Caco-2 (cell line): ENCODE results near the gene TNFSF11. TPM values are rescaled to one million over a fixed set of nuclear protein-coding genes. Genes with fewer than 3 reads are reported as not detected.

ENCODE experiments used
- BruUV-seq: library from RNA; stranded (reverse); fragments of 400-500 nt; replicated peaks from 2 replicates; lab custom pipeline; 2021; lab: Mats Ljungman, UMichigan
- CTCF ChIA-PET: fragments of 300-600 bp; sonication (Branson Sonifier 250); formaldehyde crosslinking; loops from one replicate; lab custom pipeline; 2022; ENCODE audit warnings: antibody characterized with exemption; lab: Charles Lee
- POLR2A ChIA-PET: fragments of 300-600 bp; sonication (Branson Sonifier 250); formaldehyde crosslinking; loops from one replicate; lab custom pipeline; 2022; ENCODE audit warnings: antibody characterized with exemption; lab: Charles Lee
- DNase-seq, 2 experiments: peaks; one replicate each; pipeline versions ENCODE4 v3.0.0 to v3.0.0-alpha.2; 2020 to 2022
- H3K27me3 ChIP-seq: replicated peaks from 2 replicates; pipeline ENCODE4 v1.6.0; 2011; ENCODE audit warnings: low read length; ENCODE audit not compliant: control insufficient read depth, insufficient read depth
- H3K36me3 ChIP-seq: 2 replicates; pipeline ENCODE4 v1.5.1; 2011; ENCODE audit warnings: low read length; ENCODE audit not compliant: control insufficient read depth, insufficient read depth
- H3K4me1 ChIP-seq: fragments of 250-450 bp; sonication (Bioruptor Pico); 2 replicates; pipeline ENCODE4 v1.5.1; 2020; ENCODE audit warnings: mild to moderate bottlenecking
- H3K4me3 ChIP-seq: 2 replicates; pipeline ENCODE4 v1.5.1; 2011; ENCODE audit warnings: low read depth, mild to moderate bottlenecking, control low read depth, low read length
- H3K9me3 ChIP-seq: fragments of 250-450 bp; sonication (Bioruptor Pico); 2 replicates; pipeline ENCODE4 v1.5.1; 2020; ENCODE audit warnings: mild to moderate bottlenecking, moderate library complexity
- H3K27ac Mint-ChIP-seq: one replicate; pipeline ENCODE4 v1.8.0; 2022; ENCODE audit warnings: mixed read lengths; ENCODE audit not compliant: unreplicated experiment
- H3K27me3 Mint-ChIP-seq: one replicate; pipeline ENCODE4 v1.8.0; 2022; ENCODE audit warnings: mixed read lengths; ENCODE audit not compliant: insufficient read depth, unreplicated experiment
- H3K36me3 Mint-ChIP-seq: one replicate; pipeline ENCODE4 v1.8.0; 2022; ENCODE audit warnings: mild to moderate bottlenecking, mixed read lengths; ENCODE audit not compliant: insufficient read depth, unreplicated experiment
- H3K4me1 Mint-ChIP-seq: one replicate; pipeline ENCODE4 v1.8.0; 2022; ENCODE audit warnings: low read depth, mixed read lengths; ENCODE audit not compliant: unreplicated experiment
- H3K4me3 Mint-ChIP-seq: one replicate; pipeline ENCODE4 v1.8.0; 2022; ENCODE audit warnings: mild to moderate bottlenecking, moderate library complexity, mixed read lengths; ENCODE audit not compliant: unreplicated experiment
- H3K9me3 Mint-ChIP-seq: one replicate; pipeline ENCODE4 v1.8.0; 2022; ENCODE audit warnings: mixed read lengths; ENCODE audit not compliant: unreplicated experiment
- intact Hi-C: fragments of 100-400 bp; cut with micrococcal nuclease; formaldehyde crosslinking; loops from one replicate; pipeline ENCODE4 v1.10.0; 2022; ENCODE audit not compliant: unreplicated experiment
- total RNA-seq: library from RNA; stranded (reverse); gene quantifications from 2 replicates; pipeline ENCODE4 v1.2.3, GENCODE V29; 2022
- TF ChIP-seq, protein P1 (sequence below), 2 experiments: fragments of 200-600 bp in 1 of 2; IDR thresholded peaks; 1 replicate in 1 of 2; 2 replicates in 1 of 2; pipeline versions ENCODE4 v1.5.1 to v1.8.0; 2011 to 2022; ENCODE audit warnings: antibody characterized with exemption in 1 of 2, control low read depth in 1 of 2, inconsistent platforms in 1 of 2, low read depth in 1 of 2, low read length in 1 of 2, mild to moderate bottlenecking in 1 of 2, moderate library complexity in 1 of 2; ENCODE audit not compliant: insufficient read depth in 1 of 2, severe bottlenecking in 1 of 2, unreplicated experiment in 1 of 2

The TNFSF11 gene
- total RNA-seq, 1 experiment from 2014 or later: not detected

DNA sequence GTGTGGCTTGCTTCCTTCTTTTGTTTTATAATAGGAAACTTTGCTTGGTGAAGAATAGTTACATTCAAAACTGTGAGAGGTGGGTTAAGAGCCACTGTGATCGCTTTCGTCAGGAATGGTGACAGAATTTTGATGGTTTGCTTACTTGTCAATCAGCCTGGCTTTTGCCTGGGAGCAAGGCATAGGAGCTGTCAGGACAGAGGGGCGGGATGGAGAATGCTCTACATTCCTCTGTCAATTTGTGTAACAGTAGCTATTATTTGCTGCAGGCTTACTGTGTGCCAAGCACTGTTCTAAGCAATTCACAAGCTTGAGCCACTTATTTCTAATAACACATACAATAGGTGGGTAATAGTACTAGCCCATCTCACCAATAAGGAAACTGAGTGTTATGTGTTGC lies 28.1 kb upstream of the TNFSF11 start:
- Mint-ChIP-seq H3K4me3 (no peak overlapping the region), H3K4me1 (no peaks in the 10 kb centered on the region), H3K27me3 (no peaks in the 10 kb centered on the region), H3K27ac (no peak overlapping the region), H3K36me3 (no peaks in the 10 kb centered on the region), H3K9me3 (no peaks in the 10 kb centered on the region)
- POLR2A ChIA-PET: no interaction called here
- H3K27me3 ChIP-seq: no peaks in the 10 kb centered on the region
- intact Hi-C loops: no loop called here
- TF ChIP-seq, protein P1, sequence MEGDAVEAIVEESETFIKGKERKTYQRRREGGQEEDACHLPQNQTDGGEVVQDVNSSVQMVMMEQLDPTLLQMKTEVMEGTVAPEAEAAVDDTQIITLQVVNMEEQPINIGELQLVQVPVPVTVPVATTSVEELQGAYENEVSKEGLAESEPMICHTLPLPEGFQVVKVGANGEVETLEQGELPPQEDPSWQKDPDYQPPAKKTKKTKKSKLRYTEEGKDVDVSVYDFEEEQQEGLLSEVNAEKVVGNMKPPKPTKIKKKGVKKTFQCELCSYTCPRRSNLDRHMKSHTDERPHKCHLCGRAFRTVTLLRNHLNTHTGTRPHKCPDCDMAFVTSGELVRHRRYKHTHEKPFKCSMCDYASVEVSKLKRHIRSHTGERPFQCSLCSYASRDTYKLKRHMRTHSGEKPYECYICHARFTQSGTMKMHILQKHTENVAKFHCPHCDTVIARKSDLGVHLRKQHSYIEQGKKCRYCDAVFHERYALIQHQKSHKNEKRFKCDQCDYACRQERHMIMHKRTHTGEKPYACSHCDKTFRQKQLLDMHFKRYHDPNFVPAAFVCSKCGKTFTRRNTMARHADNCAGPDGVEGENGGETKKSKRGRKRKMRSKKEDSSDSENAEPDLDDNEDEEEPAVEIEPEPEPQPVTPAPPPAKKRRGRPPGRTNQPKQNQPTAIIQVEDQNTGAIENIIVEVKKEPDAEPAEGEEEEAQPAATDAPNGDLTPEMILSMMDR (IDR thresholded peaks at IDR 0.05; ENCODE audit: insufficient read depth in 1 of 2, low read depth in 1 of 2, low read length in 1 of 2, severe bottlenecking in 1 of 2, unreplicated experiment in 1 of 2): no peak
- H3K4me3 ChIP-seq: no peak overlapping the region
- no peaks in the 10 kb centered on the region for H3K4me1 ChIP-seq
- BruUV-seq: no TSS peak
- no peak for DNase-seq
- no peaks in the 10 kb centered on the region for H3K9me3 ChIP-seq
- CTCF ChIA-PET: no interaction called here
- no peaks in the 10 kb centered on the region for H3K36me3 ChIP-seq

DNA sequence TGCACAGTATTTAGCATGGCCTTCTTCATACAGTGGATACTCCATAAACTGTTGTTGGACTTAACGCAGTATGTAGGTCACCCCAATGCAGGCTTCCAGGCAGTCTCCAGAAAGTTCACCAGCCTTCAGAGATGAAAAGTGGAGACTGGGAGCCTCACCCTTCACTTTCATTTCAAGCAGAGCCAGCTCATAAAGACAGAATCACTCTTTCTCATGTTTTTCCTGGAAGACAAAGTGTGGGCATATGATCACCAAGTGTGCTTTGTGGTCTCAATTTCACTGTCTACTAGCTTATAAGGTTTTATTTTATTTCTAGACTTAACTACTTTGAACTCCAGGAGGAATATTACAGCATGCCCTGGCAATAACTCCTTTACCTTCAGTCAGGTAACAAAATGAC lies 26.3 kb upstream of the TNFSF11 start:
- CTCF ChIA-PET: no interaction called here
- BruUV-seq: no TSS peak
- Histone ChIP-seq H3K4me1 (no peaks in the 10 kb centered on the region), H3K9me3 (no peaks in the 10 kb centered on the region), H3K27me3 (no peaks in the 10 kb centered on the region), H3K4me3 (no peak overlapping the region), H3K36me3 (no peaks in the 10 kb centered on the region)
- no peak for DNase-seq
- intact Hi-C loops: no loop called here
- Mint-ChIP-seq H3K27me3 (no peaks in the 10 kb centered on the region), H3K4me3 (no peak overlapping the region), H3K36me3 (no peaks in the 10 kb centered on the region), H3K4me1 (no peaks in the 10 kb centered on the region), H3K9me3 (no peaks in the 10 kb centered on the region), H3K27ac (no peak overlapping the region)
- POLR2A ChIA-PET: no interaction called here
- TF ChIP-seq, protein P1 (IDR thresholded peaks at IDR 0.05; ENCODE audit: insufficient read depth in 1 of 2, low read depth in 1 of 2, low read length in 1 of 2, severe bottlenecking in 1 of 2, unreplicated experiment in 1 of 2): no peak

DNA sequence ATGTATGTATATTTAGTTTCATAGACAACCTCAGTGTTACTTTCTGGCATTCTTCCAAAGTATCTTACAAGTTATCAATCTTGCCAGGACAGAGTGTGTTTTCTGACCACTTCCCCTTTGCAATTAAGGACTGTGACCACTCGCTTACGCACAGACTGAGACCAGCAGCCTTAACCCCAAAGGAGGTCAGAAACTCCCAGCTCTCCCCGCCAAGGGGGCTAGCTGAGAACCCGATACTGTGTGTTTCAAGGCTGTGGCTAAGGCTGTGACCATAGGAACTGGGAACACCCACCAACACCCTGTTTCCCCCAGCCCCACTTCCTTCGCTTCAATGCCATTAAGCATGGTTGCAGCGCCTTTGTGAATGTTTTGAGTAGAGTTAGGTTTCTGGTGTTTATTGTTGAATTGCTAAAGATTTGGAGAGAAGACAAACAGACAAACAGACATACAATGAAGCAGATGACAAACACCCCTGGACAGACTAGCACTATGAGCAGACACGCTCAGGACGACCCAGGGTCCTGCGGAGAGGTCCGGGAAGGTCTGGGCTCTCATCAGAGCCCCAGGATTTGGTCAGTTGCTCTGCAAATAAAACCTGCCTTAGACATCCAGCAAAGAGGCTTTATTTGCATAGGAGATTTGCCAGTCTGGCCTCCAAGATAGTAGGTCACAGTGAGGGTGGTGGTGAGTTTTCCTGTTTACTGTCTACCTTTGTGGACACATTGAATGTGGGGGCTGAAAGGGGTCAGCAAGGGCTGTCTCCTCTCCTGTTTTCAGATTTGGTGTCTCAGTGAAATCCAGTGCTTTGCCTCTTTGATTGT lies 25.0 kb upstream of the TNFSF11 start:
- no peaks in the 10 kb centered on the region for H3K27me3 Mint-ChIP-seq
- H3K27ac Mint-ChIP-seq: no peak overlapping the region
- ChIA-PET CTCF (no interaction called here), POLR2A (no interaction called here)
- Histone ChIP-seq H3K9me3 (no peaks in the 10 kb centered on the region), H3K4me1 (no peaks in the 10 kb centered on the region), H3K4me3 (no peak overlapping the region), H3K36me3 (no peaks in the 10 kb centered on the region), H3K27me3 (no peaks in the 10 kb centered on the region)
- intact Hi-C loops: no loop called here
- TF ChIP-seq, protein P1 (IDR thresholded peaks at IDR 0.05; ENCODE audit: insufficient read depth in 1 of 2, low read depth in 1 of 2, low read length in 1 of 2, severe bottlenecking in 1 of 2, unreplicated experiment in 1 of 2): no peak
- H3K4me1 Mint-ChIP-seq: no peaks in the 10 kb centered on the region
- H3K4me3 Mint-ChIP-seq: no peak overlapping the region
- DNase-seq: no peak
- no peaks in the 10 kb centered on the region for H3K36me3 Mint-ChIP-seq
- no peaks in the 10 kb centered on the region for H3K9me3 Mint-ChIP-seq
- BruUV-seq: no TSS peak
